CD14-positive monocyte (primary cell): ENCODE measurements around the gene RANBP10. TPM values are rescaled to one million over a fixed set of nuclear protein-coding genes. Genes with fewer than 3 reads are reported as not detected.

Experiments
- DNase-seq, 3 donors: peaks; one replicate each; pipeline ENCODE4 v3.0.0-alpha.2; 2011 to 2022
- H2AFZ ChIP-seq: 2 replicates; pipeline ENCODE4 v1.6.0; 2012; ENCODE audit warnings: mild to moderate bottlenecking, low read depth, low read length, inconsistent platforms; ENCODE audit not compliant: insufficient read depth, poor library complexity, severe bottlenecking
- H3K27ac ChIP-seq, 2 donors: 1 replicate in 1 of 2; 2 replicates in 1 of 2; pipeline ENCODE4 v1.5.1; 2012 to 2013; ENCODE audit warnings: low read length in 2 of 2, control low read depth in 1 of 2, inconsistent platforms in 1 of 2, low read depth in 1 of 2, mild to moderate bottlenecking in 1 of 2
- H3K27me3 ChIP-seq, 2 donors: one replicate each; pipeline versions ENCODE4 v1.6.0 to v1.6.1; 2011 to 2013; ENCODE audit warnings: low read length in 2 of 2; ENCODE audit not compliant: control insufficient read depth in 2 of 2, insufficient read depth in 2 of 2
- H3K36me3 ChIP-seq, 2 donors: replicated peaks in 1 of 2; 1 replicate in 1 of 2; 2 replicates in 1 of 2; pipeline versions ENCODE4 v1.5.1 to v1.6.1; 2012 to 2013; ENCODE audit warnings: low read length in 2 of 2, control low read depth in 1 of 2, inconsistent platforms in 1 of 2, mild to moderate bottlenecking in 1 of 2; ENCODE audit not compliant: insufficient read depth in 2 of 2, control insufficient read depth in 1 of 2
- H3K4me1 ChIP-seq, 2 donors: 1 replicate in 1 of 2; 2 replicates in 1 of 2; pipeline versions ENCODE4 v1.5.1 to v1.6.1; 2012 to 2013; ENCODE audit warnings: low read length in 2 of 2, control low read depth in 1 of 2, inconsistent platforms in 1 of 2, mild to moderate bottlenecking in 1 of 2, moderate library complexity in 1 of 2; ENCODE audit not compliant: insufficient read depth in 2 of 2, control insufficient read depth in 1 of 2
- H3K4me2 ChIP-seq: replicated peaks from 2 replicates; pipeline ENCODE3; 2012; ENCODE audit warnings: low read length, moderate library complexity, mild to moderate bottlenecking; ENCODE audit not compliant: poor library complexity, severe bottlenecking; ENCODE audit errors: extremely low read depth
- H3K4me3 ChIP-seq, 3 experiments: fragments of 200-600 bp in 1 of 3; sonication (generic) in 1 of 3; replicated peaks in 1 of 3; 1 replicate in 2 of 3; 2 replicates in 1 of 3; pipeline ENCODE4 v1.5.1; 2011 to 2013; ENCODE audit warnings: low read length in 3 of 3, mild to moderate bottlenecking in 3 of 3, control low read depth in 2 of 3, low read depth in 2 of 3, inconsistent platforms in 1 of 3, moderate library complexity in 1 of 3
- H3K79me2 ChIP-seq: 2 replicates; pipeline ENCODE4 v1.6.0; 2012; ENCODE audit warnings: mild to moderate bottlenecking, control low read depth, inconsistent platforms, low read length, moderate library complexity; ENCODE audit not compliant: insufficient read depth
- H3K9ac ChIP-seq: 2 replicates; pipeline ENCODE4 v1.6.0; 2017; ENCODE audit warnings: low read length, mild to moderate bottlenecking; ENCODE audit not compliant: insufficient read depth, poor library complexity, severe bottlenecking
- H3K9me3 ChIP-seq, 2 donors: replicated peaks in 1 of 2; 1 replicate in 1 of 2; 2 replicates in 1 of 2; pipeline versions ENCODE4 v1.5.1 to v1.6.1; 2012 to 2013; ENCODE audit warnings: low read length in 2 of 2, control low read depth in 1 of 2; ENCODE audit not compliant: control insufficient read depth in 1 of 2, insufficient read depth in 1 of 2
- H4K20me1 ChIP-seq: 2 replicates; pipeline ENCODE4 v1.6.0; 2012; ENCODE audit warnings: mild to moderate bottlenecking, low read length, control low read depth, moderate library complexity; ENCODE audit not compliant: insufficient read depth
- H3K27ac Mint-ChIP-seq, 7 donors: one replicate each; pipeline ENCODE4 v1.8.0; 2020; ENCODE audit warnings: mild to moderate bottlenecking in 7 of 7, mixed read lengths in 7 of 7, moderate library complexity in 6 of 7, inconsistent platforms in 2 of 7
- H3K27me3 Mint-ChIP-seq, 3 donors: one replicate each; pipeline ENCODE4 v1.8.0; 2021 to 2022; ENCODE audit warnings: low read depth in 3 of 3, mild to moderate bottlenecking in 3 of 3, mixed read lengths in 3 of 3, moderate library complexity in 3 of 3, inconsistent platforms in 1 of 3
- H3K36me3 Mint-ChIP-seq, 2 donors: one replicate each; pipeline ENCODE4 v1.8.0; 2020; ENCODE audit warnings: mixed read lengths in 2 of 2, inconsistent platforms in 1 of 2, mild to moderate bottlenecking in 1 of 2
- H3K4me1 Mint-ChIP-seq: one replicate; pipeline ENCODE4 v1.8.0; 2020; ENCODE audit warnings: mild to moderate bottlenecking, mixed read lengths
- H3K4me3 Mint-ChIP-seq, 2 donors: one replicate each; pipeline ENCODE4 v1.8.0; 2020; ENCODE audit warnings: mild to moderate bottlenecking in 2 of 2, mixed read lengths in 2 of 2, moderate library complexity in 1 of 2
- H3K9me3 Mint-ChIP-seq, 7 donors: one replicate each; pipeline ENCODE4 v1.8.0; 2020 to 2022; ENCODE audit warnings: mixed read lengths in 7 of 7, mild to moderate bottlenecking in 6 of 7, moderate library complexity in 6 of 7, inconsistent platforms in 2 of 7
- WGBS: methylation state at CpG from one replicate; pipeline ENCODE4 v1.1.5; 2013; ENCODE audit warnings: missing lambda C conversion rate; ENCODE audit not compliant: insufficient coverage; 5-methylcytosine and 5-hydroxymethylcytosine counted together
- intact Hi-C, 2 donors: fragments of 100-400 bp; cut with micrococcal nuclease; formaldehyde crosslinking; loops; one replicate each; pipeline versions ENCODE4 v1.15.0 to v1.15.1; 2023
- polyA plus RNA-seq, 3 donors: library from polyadenylated mRNA; depleted of rRNA in 1 of 3; unstranded in 2 of 3; stranded (reverse) in 1 of 3; fragments of 300-500 nt in 2 of 3; fragments of >200 nt in 1 of 3; fragmentation: Illumina TruSeq in 2 of 3; gene quantifications; 1 replicate in 2 of 3; 2 replicates in 1 of 3; pipeline ENCODE4 v1.2.3, GENCODE V29; 2012 to 2021
- TF ChIP-seq, protein P1 (sequence below): fragments of 200-600 bp; IDR thresholded peaks from one replicate; pipeline ENCODE4 v1.8.0; 2022; ENCODE audit warnings: antibody characterized with exemption, mild to moderate bottlenecking

The RANBP10 gene
- polyA plus RNA-seq, 3 donors = 6.4 to 16.7 (median 6.6) TPM

DNA sequence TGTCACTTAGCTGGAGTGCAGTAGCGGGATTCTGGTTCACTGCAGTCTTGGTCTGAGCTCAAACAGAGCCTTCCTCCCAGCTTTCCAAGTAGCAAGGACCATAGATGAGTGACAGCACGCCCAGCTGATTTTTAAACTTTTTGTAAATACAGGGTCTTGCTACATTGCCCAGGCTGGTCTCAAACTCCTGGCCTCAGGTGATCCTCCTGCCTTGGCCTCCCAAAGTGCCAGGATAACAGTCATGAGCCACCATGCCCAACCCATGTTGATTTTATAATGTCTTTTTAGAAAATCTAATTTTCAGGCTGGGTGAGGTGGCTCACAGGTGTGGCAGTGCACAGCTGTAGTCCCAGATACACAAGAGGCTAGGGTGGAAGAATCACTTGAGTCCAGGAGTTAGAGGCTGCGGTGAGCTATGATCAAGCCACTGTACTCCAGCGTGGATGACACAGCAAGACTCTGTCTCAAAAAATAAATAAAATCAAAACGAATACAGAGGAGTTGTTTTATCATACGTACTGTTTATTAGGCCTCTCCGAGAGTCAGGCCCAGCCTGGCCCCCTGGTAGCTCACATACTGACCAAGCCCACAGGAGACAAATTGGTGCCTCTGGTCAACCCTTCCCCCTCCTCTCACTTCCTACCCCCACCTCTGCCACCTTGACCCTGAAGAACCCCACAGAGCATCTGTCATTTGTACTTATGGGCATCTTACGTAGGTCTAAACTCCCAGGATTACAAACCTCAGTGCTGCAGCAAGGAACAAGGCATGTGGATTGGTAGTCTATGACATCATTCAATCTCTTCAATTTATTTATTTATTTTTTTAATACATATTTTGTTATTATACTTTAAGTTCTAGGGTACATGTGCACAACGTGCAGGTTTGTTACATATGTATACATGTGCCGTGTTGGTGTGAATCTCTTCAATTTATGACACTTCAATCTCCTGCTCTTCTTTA lies 126.1 kb downstream of the RANBP10 start:
- H3K27ac Mint-ChIP-seq = peak overlapping the region in 1 of 7 donors; percentile 36
- H3K4me1 Mint-ChIP-seq = peaks cover 10% of the 10 kb centered on the region
- no peak overlapping the region for H3K4me3 ChIP-seq
- peaks cover 10 to 30% of the 10 kb centered on the region in 2 donors for H3K36me3 ChIP-seq
- no peaks in the 10 kb centered on the region for H3K9me3 ChIP-seq
- peaks cover 0 to 2% (median 0%) of the 10 kb centered on the region in 3 donors for H3K27me3 Mint-ChIP-seq
- H3K4me2 ChIP-seq = no peak overlapping the region
- no peaks in the 10 kb centered on the region for H4K20me1 ChIP-seq
- DNase-seq = no peak
- no peaks in the 10 kb centered on the region for H3K9me3 Mint-ChIP-seq
- intact Hi-C loops = loop anchor here in 1 of 2 donors (10.0 kb wide), 1 partner anchor 545 kb away; no protein-coding TSS in a partner anchor
- H3K79me2 ChIP-seq = no peaks in the 10 kb centered on the region
- no peak overlapping the region for H3K4me3 Mint-ChIP-seq
- TF ChIP-seq, protein P1, sequence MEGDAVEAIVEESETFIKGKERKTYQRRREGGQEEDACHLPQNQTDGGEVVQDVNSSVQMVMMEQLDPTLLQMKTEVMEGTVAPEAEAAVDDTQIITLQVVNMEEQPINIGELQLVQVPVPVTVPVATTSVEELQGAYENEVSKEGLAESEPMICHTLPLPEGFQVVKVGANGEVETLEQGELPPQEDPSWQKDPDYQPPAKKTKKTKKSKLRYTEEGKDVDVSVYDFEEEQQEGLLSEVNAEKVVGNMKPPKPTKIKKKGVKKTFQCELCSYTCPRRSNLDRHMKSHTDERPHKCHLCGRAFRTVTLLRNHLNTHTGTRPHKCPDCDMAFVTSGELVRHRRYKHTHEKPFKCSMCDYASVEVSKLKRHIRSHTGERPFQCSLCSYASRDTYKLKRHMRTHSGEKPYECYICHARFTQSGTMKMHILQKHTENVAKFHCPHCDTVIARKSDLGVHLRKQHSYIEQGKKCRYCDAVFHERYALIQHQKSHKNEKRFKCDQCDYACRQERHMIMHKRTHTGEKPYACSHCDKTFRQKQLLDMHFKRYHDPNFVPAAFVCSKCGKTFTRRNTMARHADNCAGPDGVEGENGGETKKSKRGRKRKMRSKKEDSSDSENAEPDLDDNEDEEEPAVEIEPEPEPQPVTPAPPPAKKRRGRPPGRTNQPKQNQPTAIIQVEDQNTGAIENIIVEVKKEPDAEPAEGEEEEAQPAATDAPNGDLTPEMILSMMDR = no peak
- H3K27ac ChIP-seq = no peak overlapping the region
- no peak overlapping the region for H2AFZ ChIP-seq
- WGBS = 98% methylated on average over 6 of the region's 10 CpGs
- H3K36me3 Mint-ChIP-seq = peaks cover 28 to 60% of the 10 kb centered on the region in 2 donors
- H3K9ac ChIP-seq = no peak overlapping the region
- H3K4me1 ChIP-seq = peaks cover 0 to 6% of the 10 kb centered on the region in 2 donors
- no peaks in the 10 kb centered on the region for H3K27me3 ChIP-seq

DNA sequence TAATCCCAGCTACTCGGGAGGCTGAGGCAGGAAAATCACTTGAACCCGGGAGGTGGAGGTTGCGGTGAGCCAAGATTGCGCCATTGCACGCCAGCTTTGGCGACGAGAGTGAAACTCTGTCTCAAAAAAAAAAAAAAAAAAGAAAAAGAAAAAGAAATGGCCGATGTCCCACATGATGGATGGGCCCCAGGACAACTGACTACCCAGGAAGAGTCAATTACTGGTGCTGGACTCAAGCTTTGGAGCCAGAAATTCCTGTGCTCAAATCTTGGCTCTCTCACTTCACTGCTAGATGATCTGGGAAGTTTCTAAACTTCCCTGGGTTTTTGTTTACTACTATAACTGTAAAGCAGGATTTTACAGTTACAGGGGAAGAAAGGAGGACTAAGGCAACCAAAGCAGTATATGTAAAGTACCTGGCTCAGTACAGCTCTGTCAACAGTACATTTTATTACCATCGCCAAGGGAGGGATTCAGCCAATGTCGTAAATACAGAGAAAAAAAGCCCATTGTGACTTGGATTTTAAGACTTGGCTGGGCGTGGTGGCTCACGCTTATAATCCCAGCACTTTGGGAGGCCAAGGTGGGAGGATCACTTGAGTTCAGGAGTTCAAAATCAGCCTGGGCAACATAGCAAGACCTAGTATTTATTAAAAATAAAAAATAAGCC lies 127.9 kb downstream of the RANBP10 start:
- DNase-seq = no peak
- Histone ChIP-seq H3K27ac (no peak overlapping the region), H3K36me3 (peaks cover 2 to 17% of the 10 kb centered on the region in 2 donors), H3K4me2 (no peak overlapping the region), H3K27me3 (no peaks in the 10 kb centered on the region), H3K9ac (no peak overlapping the region), H3K4me3 (no peak overlapping the region), H3K9me3 (no peaks in the 10 kb centered on the region), H3K4me1 (peaks cover 10 to 12% of the 10 kb centered on the region in 2 donors), H4K20me1 (no peaks in the 10 kb centered on the region), H3K79me2 (no peaks in the 10 kb centered on the region), H2AFZ (no peak overlapping the region)
- 93% methylated on average over 3 of the region's 12 CpGs for WGBS
- no peak overlapping the region for H3K4me3 Mint-ChIP-seq
- intact Hi-C loops = loop anchor here in 1 of 2 donors (10.0 kb wide), 1 partner anchor 546 kb away; no protein-coding TSS in a partner anchor
- peaks cover 15% of the 10 kb centered on the region for H3K4me1 Mint-ChIP-seq
- peaks cover 0 to 2% (median 2%) of the 10 kb centered on the region in 3 donors for H3K27me3 Mint-ChIP-seq
- peaks cover 22 to 51% of the 10 kb centered on the region in 2 donors for H3K36me3 Mint-ChIP-seq
- no peak overlapping the region for H3K27ac Mint-ChIP-seq
- TF ChIP-seq, protein P1 = no peak
- no peaks in the 10 kb centered on the region for H3K9me3 Mint-ChIP-seq
